HEK293 (cell line): ENCODE measurements around the gene ZNF530.

Experiments used
- CTCF ChIA-PET: fragments of 350-600 bp; formaldehyde crosslinking; extraction: SDS; loops from one replicate; lab custom pipeline; 2021; ENCODE audit warnings: antibody characterized with exemption; lab: Yijun Ruan, JAX
- POLR2A ChIA-PET: fragments of 300-600 bp; formaldehyde crosslinking; extraction: SDS; loops from one replicate; lab custom pipeline; 2020; ENCODE audit warnings: antibody characterized with exemption, inconsistent platforms; lab: Yijun Ruan, JAX
- H3K27ac ChIP-seq: fragments of 200-500 bp; sonication (Bioruptor generic); 2 replicates; pipeline ENCODE4 v1.5.1; 2014; ENCODE audit warnings: low read depth, low read length, control low read depth, inconsistent platforms; ENCODE audit errors: extremely low read depth
- H3K36me3 ChIP-seq, 2 experiments: fragments of 200-500 bp in 1 of 2; sonication (Bioruptor generic) in 1 of 2; 1 replicate in 1 of 2; 2 replicates in 1 of 2; pipeline ENCODE4 v1.5.1; 2014 to 2017; ENCODE audit warnings: inconsistent platforms in 2 of 2, low read length in 2 of 2; ENCODE audit not compliant: control insufficient read depth in 2 of 2, insufficient read depth in 1 of 2
- H3K4me1 ChIP-seq: fragments of 200-500 bp; sonication (Bioruptor generic); 2 replicates; pipeline ENCODE4 v1.5.1; 2014; ENCODE audit warnings: mild to moderate bottlenecking, low read length, inconsistent platforms; ENCODE audit not compliant: control insufficient read depth, insufficient read depth
- H3K4me3 ChIP-seq: 2 replicates; pipeline ENCODE4 v1.5.1; 2011; ENCODE audit warnings: low read depth, mild to moderate bottlenecking, control low read depth, low read length, moderate library complexity
- H3K9me3 ChIP-seq: fragments of 200-500 bp; sonication (Bioruptor generic); 2 replicates; pipeline ENCODE4 v1.5.1; 2014; ENCODE audit warnings: low read depth, low read length, inconsistent platforms; ENCODE audit not compliant: control insufficient read depth, insufficient read depth
- GFI1B ChIP-seq: fragments of 450-650 bp; formaldehyde crosslinking; IDR thresholded peaks from 2 replicates; pipeline ENCODE4 v1.5.1; 2016; ENCODE audit warnings: missing biosample characterization, missing genetic modification characterization
- KLF1 ChIP-seq: fragments of 450-650 bp; formaldehyde crosslinking; IDR thresholded peaks from 2 replicates; pipeline ENCODE4 v1.5.1; 2016; ENCODE audit warnings: missing biosample characterization, missing genetic modification characterization
- KLF9 ChIP-seq: fragments of 450-650 bp; formaldehyde crosslinking; IDR thresholded peaks from 2 replicates; pipeline ENCODE4 v1.5.1; 2016; ENCODE audit warnings: missing biosample characterization, missing genetic modification characterization, low read depth
- OSR2 ChIP-seq: fragments of 450-650 bp; formaldehyde crosslinking; IDR thresholded peaks from 2 replicates; pipeline ENCODE4 v1.5.1; 2016; ENCODE audit warnings: missing biosample characterization, missing genetic modification characterization
- SETDB1 ChIP-seq: IDR thresholded peaks from one replicate; pipeline ENCODE4 v1.6.1; 2017; ENCODE audit warnings: mild to moderate bottlenecking, low read length, moderate library complexity, mixed read lengths; ENCODE audit not compliant: insufficient read length
- SP2 ChIP-seq: fragments of 450-650 bp; formaldehyde crosslinking; IDR thresholded peaks from 2 replicates; pipeline ENCODE4 v1.5.1; 2016; ENCODE audit warnings: missing biosample characterization, missing genetic modification characterization
- YY2 ChIP-seq: fragments of 450-650 bp; formaldehyde crosslinking; IDR thresholded peaks from 2 replicates; pipeline ENCODE4 v1.5.1; 2016; ENCODE audit warnings: missing biosample characterization, missing genetic modification characterization
- ZBTB11 ChIP-seq: fragments of 450-650 bp; formaldehyde crosslinking; conservative IDR thresholded peaks from 2 replicates; pipeline ENCODE4 v1.5.1; 2016; ENCODE audit warnings: low read depth, missing biosample characterization, missing genetic modification characterization
- ZEB2 ChIP-seq: fragments of 450-650 bp; formaldehyde crosslinking; IDR thresholded peaks from 2 replicates; pipeline ENCODE4 v1.5.1; 2016; ENCODE audit warnings: missing biosample characterization, missing genetic modification characterization
- ZFP69B ChIP-seq: fragments of 450-650 bp; formaldehyde crosslinking; IDR thresholded peaks from 2 replicates; pipeline ENCODE4 v1.5.1; 2016; ENCODE audit warnings: missing biosample characterization, missing genetic modification characterization
- ZNF10 ChIP-seq: fragments of 450-650 bp; formaldehyde crosslinking; IDR thresholded peaks from 2 replicates; pipeline ENCODE4 v1.5.1; 2017; ENCODE audit warnings: missing biosample characterization, missing genetic modification characterization
- ZNF133 ChIP-seq: fragments of 450-650 bp; formaldehyde crosslinking; IDR thresholded peaks from 2 replicates; pipeline ENCODE4 v1.5.1; 2016; ENCODE audit warnings: missing biosample characterization, missing genetic modification characterization
- ZNF140 ChIP-seq: fragments of 450-650 bp; formaldehyde crosslinking; IDR thresholded peaks from 2 replicates; pipeline ENCODE4 v1.5.1; 2016; ENCODE audit warnings: missing biosample characterization, missing genetic modification characterization
- ZNF16 ChIP-seq: fragments of 450-650 bp; formaldehyde crosslinking; IDR thresholded peaks from 2 replicates; pipeline ENCODE4 v1.5.1; 2016; ENCODE audit warnings: low read depth, missing biosample characterization, missing genetic modification characterization
- ZNF174 ChIP-seq: fragments of 450-650 bp; formaldehyde crosslinking; IDR thresholded peaks from 2 replicates; pipeline ENCODE4 v1.5.0; 2017; ENCODE audit warnings: missing biosample characterization, mild to moderate bottlenecking, missing genetic modification characterization
- ZNF221 ChIP-seq: fragments of 450-650 bp; formaldehyde crosslinking; IDR thresholded peaks from 2 replicates; pipeline ENCODE4 v1.5.1; 2017; ENCODE audit warnings: missing biosample characterization, missing genetic modification characterization, borderline replicate concordance
- ZNF335 ChIP-seq: fragments of 450-650 bp; formaldehyde crosslinking; conservative IDR thresholded peaks from 2 replicates; pipeline ENCODE4 v1.5.1; 2016; ENCODE audit warnings: missing biosample characterization, missing genetic modification characterization
- ZNF341 ChIP-seq: fragments of 450-650 bp; formaldehyde crosslinking; IDR thresholded peaks from 2 replicates; pipeline ENCODE4; 2016; ENCODE audit warnings: low read depth, missing biosample characterization, missing genetic modification characterization
- ZNF391 ChIP-seq: fragments of 450-650 bp; formaldehyde crosslinking; IDR thresholded peaks from 2 replicates; pipeline ENCODE4 v1.5.1; 2016; ENCODE audit warnings: low read depth, missing biosample characterization, missing genetic modification characterization, borderline replicate concordance
- ZNF426 ChIP-seq: fragments of 450-650 bp; formaldehyde crosslinking; IDR thresholded peaks from 2 replicates; pipeline ENCODE4 v1.5.1; 2017; ENCODE audit warnings: missing biosample characterization, missing genetic modification characterization, mild to moderate bottlenecking, inconsistent platforms, moderate library complexity
- ZNF501 ChIP-seq: fragments of 450-650 bp; formaldehyde crosslinking; IDR thresholded peaks from 2 replicates; pipeline ENCODE4 v1.5.1; 2016; ENCODE audit warnings: missing biosample characterization, missing genetic modification characterization
- ZNF521 ChIP-seq: fragments of 450-650 bp; formaldehyde crosslinking; IDR thresholded peaks from 2 replicates; pipeline ENCODE4 v1.5.1; 2017; ENCODE audit warnings: missing biosample characterization, mild to moderate bottlenecking, missing genetic modification characterization
- ZNF548 ChIP-seq: fragments of 450-650 bp; formaldehyde crosslinking; IDR thresholded peaks from 2 replicates; pipeline ENCODE4 v1.5.1; 2016; ENCODE audit warnings: missing biosample characterization, missing genetic modification characterization
- ZNF629 ChIP-seq: fragments of 450-650 bp; formaldehyde crosslinking; IDR thresholded peaks from 2 replicates; pipeline ENCODE4 v1.5.1; 2017; ENCODE audit warnings: missing biosample characterization, missing genetic modification characterization
- ZNF658 ChIP-seq: fragments of 450-650 bp; formaldehyde crosslinking; IDR thresholded peaks from 2 replicates; pipeline ENCODE4; 2016; ENCODE audit warnings: missing biosample characterization, missing genetic modification characterization
- ZNF747 ChIP-seq: fragments of 450-650 bp; formaldehyde crosslinking; IDR thresholded peaks from 2 replicates; pipeline ENCODE4 v1.5.1; 2016; ENCODE audit warnings: missing biosample characterization, missing genetic modification characterization
- TF ChIP-seq, protein P1 (sequence below): fragments of 450-650 bp; formaldehyde crosslinking; IDR thresholded peaks from 2 replicates; pipeline ENCODE4 v1.5.1; 2017; ENCODE audit warnings: missing biosample characterization, missing genetic modification characterization
- TF ChIP-seq, protein P2 (sequence below): fragments of 450-650 bp; formaldehyde crosslinking; conservative IDR thresholded peaks from 2 replicates; pipeline ENCODE4 v1.5.1; 2016; ENCODE audit warnings: low read depth, missing biosample characterization, missing genetic modification characterization

ZNF530 gene

GRCh38 chr19:57599761-57600383, at the start of gene ZNF530:
TSS of gene ZNF530 (plus strand) at chr19:57599885. CDS start at chr19:57604346, 4,461 bp downstream.
- CTCF ChIA-PET: interaction anchor here (0.5 to 0.7 kb wide), 3 partner anchors 214 to 1819 kb away, joined by 3 read pairs; no protein-coding TSS in a partner anchor
- H3K4me1 ChIP-seq: 0 out of 2 replicates have a peak, but pooled peaks cover 2% of the 10 kb centered on the region
- H3K9me3 ChIP-seq: no peaks in the 10 kb centered on the region; the same call in 1 of the 2 replicates
- POLR2A ChIA-PET: interaction anchor here (1.3 to 2.3 kb wide), 2 partner anchors 14 to 317 kb away, joined by 3 to 15 read pairs; partner anchors contain the start of genes ZNF134 and ZNF417
- H3K27ac ChIP-seq: peak within 1 kb of the TSS; percentile 55; the same call in 1 of the 2 replicates
- peaks cover 13 to 41% of the 10 kb centered on the region in 2 experiments for H3K36me3 ChIP-seq
- peak within 1 kb of the TSS; percentile 97 for H3K4me3 ChIP-seq
- TF ChIP-seq ZNF10 (tag by site-specific recombination): no peak
- TF ChIP-seq OSR2 (tag by site-specific recombination): no peak
- TF ChIP-seq ZNF16: no peak
- TF ChIP-seq ZNF221 (tag by site-specific recombination): no peak
- peak; percentile 78 for TF ChIP-seq SP2 (tag by site-specific recombination)
- TF ChIP-seq ZNF335 (tag by site-specific recombination): peak; percentile 98
- no peak for TF ChIP-seq ZNF140
- TF ChIP-seq ZNF501 (tag by site-specific recombination): no peak
- TF ChIP-seq ZNF341 (tag by site-specific recombination): no peak; the same call in 1 of the 2 replicates
- TF ChIP-seq ZNF548 (tag by site-specific recombination): no peak
- no peak for TF ChIP-seq ZNF658 (tag by site-specific recombination)
- no peak for TF ChIP-seq SETDB1
- no peak for TF ChIP-seq KLF1 (tag by site-specific recombination)
- TF ChIP-seq GFI1B (tag by site-specific recombination): no peak
- TF ChIP-seq KLF9: no peak
- TF ChIP-seq, protein P1, sequence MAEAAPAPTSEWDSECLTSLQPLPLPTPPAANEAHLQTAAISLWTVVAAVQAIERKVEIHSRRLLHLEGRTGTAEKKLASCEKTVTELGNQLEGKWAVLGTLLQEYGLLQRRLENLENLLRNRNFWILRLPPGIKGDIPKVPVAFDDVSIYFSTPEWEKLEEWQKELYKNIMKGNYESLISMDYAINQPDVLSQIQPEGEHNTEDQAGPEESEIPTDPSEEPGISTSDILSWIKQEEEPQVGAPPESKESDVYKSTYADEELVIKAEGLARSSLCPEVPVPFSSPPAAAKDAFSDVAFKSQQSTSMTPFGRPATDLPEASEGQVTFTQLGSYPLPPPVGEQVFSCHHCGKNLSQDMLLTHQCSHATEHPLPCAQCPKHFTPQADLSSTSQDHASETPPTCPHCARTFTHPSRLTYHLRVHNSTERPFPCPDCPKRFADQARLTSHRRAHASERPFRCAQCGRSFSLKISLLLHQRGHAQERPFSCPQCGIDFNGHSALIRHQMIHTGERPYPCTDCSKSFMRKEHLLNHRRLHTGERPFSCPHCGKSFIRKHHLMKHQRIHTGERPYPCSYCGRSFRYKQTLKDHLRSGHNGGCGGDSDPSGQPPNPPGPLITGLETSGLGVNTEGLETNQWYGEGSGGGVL (tag by site-specific recombination): peak; percentile 61
- no peak for TF ChIP-seq ZNF521 (tag by site-specific recombination)
- peak; percentile 97 for TF ChIP-seq ZBTB11 (tag by site-specific recombination)
- TF ChIP-seq ZNF629 (tag by site-specific recombination): peak; percentile 60
- no peak for TF ChIP-seq ZNF133 (tag by site-specific recombination)
- TF ChIP-seq YY2 (tag by site-specific recombination): peak; percentile 65
- TF ChIP-seq, protein P2, sequence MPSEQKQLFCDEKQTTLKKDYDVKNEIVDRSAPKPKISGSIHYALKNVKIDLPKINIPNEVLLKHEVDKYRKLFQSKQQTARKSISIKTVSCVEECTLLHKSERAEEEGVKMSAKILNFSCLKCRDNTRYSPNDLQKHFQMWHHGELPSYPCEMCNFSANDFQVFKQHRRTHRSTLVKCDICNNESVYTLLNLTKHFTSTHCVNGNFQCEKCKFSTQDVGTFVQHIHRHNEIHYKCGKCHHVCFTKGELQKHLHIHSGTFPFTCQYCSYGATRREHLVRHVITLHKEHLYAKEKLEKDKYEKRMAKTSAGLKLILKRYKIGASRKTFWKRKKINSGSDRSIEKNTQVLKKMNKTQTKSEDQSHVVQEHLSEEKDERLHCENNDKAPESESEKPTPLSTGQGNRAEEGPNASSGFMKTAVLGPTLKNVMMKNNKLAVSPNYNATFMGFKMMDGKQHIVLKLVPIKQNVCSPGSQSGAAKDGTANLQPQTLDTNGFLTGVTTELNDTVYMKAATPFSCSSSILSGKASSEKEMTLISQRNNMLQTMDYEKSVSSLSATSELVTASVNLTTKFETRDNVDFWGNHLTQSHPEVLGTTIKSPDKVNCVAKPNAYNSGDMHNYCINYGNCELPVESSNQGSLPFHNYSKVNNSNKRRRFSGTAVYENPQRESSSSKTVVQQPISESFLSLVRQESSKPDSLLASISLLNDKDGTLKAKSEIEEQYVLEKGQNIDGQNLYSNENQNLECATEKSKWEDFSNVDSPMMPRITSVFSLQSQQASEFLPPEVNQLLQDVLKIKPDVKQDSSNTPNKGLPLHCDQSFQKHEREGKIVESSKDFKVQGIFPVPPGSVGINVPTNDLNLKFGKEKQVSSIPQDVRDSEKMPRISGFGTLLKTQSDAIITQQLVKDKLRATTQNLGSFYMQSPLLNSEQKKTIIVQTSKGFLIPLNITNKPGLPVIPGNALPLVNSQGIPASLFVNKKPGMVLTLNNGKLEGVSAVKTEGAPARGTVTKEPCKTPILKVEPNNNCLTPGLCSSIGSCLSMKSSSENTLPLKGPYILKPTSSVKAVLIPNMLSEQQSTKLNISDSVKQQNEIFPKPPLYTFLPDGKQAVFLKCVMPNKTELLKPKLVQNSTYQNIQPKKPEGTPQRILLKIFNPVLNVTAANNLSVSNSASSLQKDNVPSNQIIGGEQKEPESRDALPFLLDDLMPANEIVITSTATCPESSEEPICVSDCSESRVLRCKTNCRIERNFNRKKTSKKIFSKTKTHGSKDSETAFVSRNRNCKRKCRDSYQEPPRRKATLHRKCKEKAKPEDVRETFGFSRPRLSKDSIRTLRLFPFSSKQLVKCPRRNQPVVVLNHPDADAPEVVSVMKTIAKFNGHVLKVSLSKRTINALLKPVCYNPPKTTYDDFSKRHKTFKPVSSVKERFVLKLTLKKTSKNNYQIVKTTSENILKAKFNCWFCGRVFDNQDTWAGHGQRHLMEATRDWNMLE (tag by site-specific recombination): peak; percentile 97
- TF ChIP-seq ZEB2 (tag by site-specific recombination): 0 out of 2 replicates have a peak, but pooled peaks have one; percentile 41
- no peak for TF ChIP-seq ZNF747 (tag by site-specific recombination)
- TF ChIP-seq ZNF426 (tag by site-specific recombination): no peak
- TF ChIP-seq ZNF391 (tag by site-specific recombination): 0 out of 2 replicates have a peak, but pooled peaks have one; percentile 50
- TF ChIP-seq ZNF174 (tag by site-specific recombination): peak; percentile 75; the same call in 1 of the 2 replicates
- TF ChIP-seq ZFP69B (tag by site-specific recombination): no peak
